Astrocyte (in vitro differentiated cells and primary cell): ENCODE measurements around the gene MIB2. TPM values are rescaled to one million over a fixed set of nuclear protein-coding genes. Genes with fewer than 3 reads are reported as not detected.

Experiments used
- DNase-seq: peaks from one replicate; pipeline ENCODE4 v3.0.0-alpha.2; 2010; ENCODE audit warnings: low read depth
- FAIRE-seq: peaks from 2 replicates; lab custom pipeline; 2011; peaks lifted over from hg19 to GRCh38; lab: Jason Lieb, UNC
- H2AFZ ChIP-seq: 2 replicates; pipeline ENCODE4 v1.6.0; 2012; ENCODE audit warnings: low read depth, low read length, inconsistent platforms
- H3K27ac ChIP-seq: 2 replicates; pipeline ENCODE4 v1.5.1; 2011; ENCODE audit warnings: low read depth, low read length, inconsistent platforms
- H3K27me3 ChIP-seq: 2 replicates; pipeline ENCODE4 v1.6.0; 2011; ENCODE audit warnings: low read length, inconsistent platforms; ENCODE audit not compliant: insufficient read depth
- H3K36me3 ChIP-seq: 2 replicates; pipeline ENCODE4 v1.5.1; 2011; ENCODE audit warnings: low read length, inconsistent platforms; ENCODE audit not compliant: insufficient read depth
- H3K4me1 ChIP-seq: 2 replicates; pipeline ENCODE4 v1.5.1; 2011; ENCODE audit warnings: low read length, inconsistent platforms; ENCODE audit not compliant: insufficient read depth
- H3K4me2 ChIP-seq: 2 replicates; pipeline ENCODE4 v1.6.0; 2012; ENCODE audit warnings: low read length, inconsistent platforms
- H3K4me3 ChIP-seq: 2 replicates; pipeline ENCODE4 v1.5.1; 2011; ENCODE audit warnings: low read depth, mild to moderate bottlenecking, low read length, inconsistent platforms; ENCODE audit not compliant: insufficient read depth
- H3K79me2 ChIP-seq: 2 replicates; pipeline ENCODE4 v1.6.0; 2012; ENCODE audit warnings: mild to moderate bottlenecking, low read length, inconsistent platforms; ENCODE audit not compliant: insufficient read depth
- H3K9ac ChIP-seq: 2 replicates; pipeline ENCODE4 v1.6.0; 2012; ENCODE audit warnings: mild to moderate bottlenecking, low read length, inconsistent platforms
- H3K9me3 ChIP-seq: 2 replicates; pipeline ENCODE4 v1.5.1; 2012; ENCODE audit warnings: low read depth, mild to moderate bottlenecking, low read length, inconsistent platforms; ENCODE audit not compliant: insufficient read depth
- H4K20me1 ChIP-seq: 2 replicates; pipeline ENCODE4 v1.6.0; 2012; ENCODE audit warnings: low read length, inconsistent platforms; ENCODE audit not compliant: insufficient read depth
- H3K27ac Mint-ChIP-seq: one replicate; pipeline ENCODE4 v1.8.0; 2021; ENCODE audit warnings: mild to moderate bottlenecking, mixed read lengths; ENCODE audit not compliant: unreplicated experiment
- H3K27me3 Mint-ChIP-seq: one replicate; pipeline ENCODE4 v1.8.0; 2021; ENCODE audit warnings: low read depth, mixed read lengths; ENCODE audit not compliant: unreplicated experiment
- H3K36me3 Mint-ChIP-seq: one replicate; pipeline ENCODE4 v1.8.0; 2021; ENCODE audit warnings: low read depth, mixed read lengths; ENCODE audit not compliant: unreplicated experiment
- H3K4me1 Mint-ChIP-seq: one replicate; pipeline ENCODE4 v1.8.0; 2021; ENCODE audit warnings: low read depth, mixed read lengths; ENCODE audit not compliant: unreplicated experiment
- H3K4me3 Mint-ChIP-seq: one replicate; pipeline ENCODE4 v1.8.0; 2021; ENCODE audit warnings: mild to moderate bottlenecking, moderate library complexity, mixed read lengths; ENCODE audit not compliant: unreplicated experiment
- H3K9me3 Mint-ChIP-seq: one replicate; pipeline ENCODE4 v1.8.0; 2021; ENCODE audit warnings: mild to moderate bottlenecking, mixed read lengths; ENCODE audit not compliant: unreplicated experiment
- EZH2 ChIP-seq: IDR thresholded peaks from 2 replicates; pipeline ENCODE4 v1.6.1; 2012; ENCODE audit warnings: mild to moderate bottlenecking, low read length, inconsistent platforms; ENCODE audit not compliant: insufficient read depth
- total RNA-seq: library from RNA; stranded (reverse); gene quantifications from 2 replicates; pipeline ENCODE4 v1.2.1, GENCODE V29; 2021
- TF ChIP-seq, protein P1 (sequence below): IDR thresholded peaks from 2 replicates; pipeline ENCODE4 v1.5.1; 2011; ENCODE audit warnings: low read depth, mild to moderate bottlenecking, inconsistent platforms, low read length, moderate library complexity; ENCODE audit not compliant: insufficient read depth

The MIB2 gene
- total RNA-seq, 1 donor from 2014 or later = 80.1 TPM

- Mint-ChIP-seq H3K27me3 (no peaks in the 10 kb centered on the region), H3K36me3 (no peaks in the 10 kb centered on the region), H3K4me1 (peaks cover 8% of the 10 kb centered on the region), H3K27ac (no peak overlapping the region), H3K4me3 (no peak overlapping the region), H3K9me3 (no peaks in the 10 kb centered on the region)
- TF ChIP-seq EZH2 = no peak
- TF ChIP-seq, protein P1, sequence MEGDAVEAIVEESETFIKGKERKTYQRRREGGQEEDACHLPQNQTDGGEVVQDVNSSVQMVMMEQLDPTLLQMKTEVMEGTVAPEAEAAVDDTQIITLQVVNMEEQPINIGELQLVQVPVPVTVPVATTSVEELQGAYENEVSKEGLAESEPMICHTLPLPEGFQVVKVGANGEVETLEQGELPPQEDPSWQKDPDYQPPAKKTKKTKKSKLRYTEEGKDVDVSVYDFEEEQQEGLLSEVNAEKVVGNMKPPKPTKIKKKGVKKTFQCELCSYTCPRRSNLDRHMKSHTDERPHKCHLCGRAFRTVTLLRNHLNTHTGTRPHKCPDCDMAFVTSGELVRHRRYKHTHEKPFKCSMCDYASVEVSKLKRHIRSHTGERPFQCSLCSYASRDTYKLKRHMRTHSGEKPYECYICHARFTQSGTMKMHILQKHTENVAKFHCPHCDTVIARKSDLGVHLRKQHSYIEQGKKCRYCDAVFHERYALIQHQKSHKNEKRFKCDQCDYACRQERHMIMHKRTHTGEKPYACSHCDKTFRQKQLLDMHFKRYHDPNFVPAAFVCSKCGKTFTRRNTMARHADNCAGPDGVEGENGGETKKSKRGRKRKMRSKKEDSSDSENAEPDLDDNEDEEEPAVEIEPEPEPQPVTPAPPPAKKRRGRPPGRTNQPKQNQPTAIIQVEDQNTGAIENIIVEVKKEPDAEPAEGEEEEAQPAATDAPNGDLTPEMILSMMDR = no peak
- H3K27ac ChIP-seq = no peak overlapping the region
- peaks cover 21% of the 10 kb centered on the region for H4K20me1 ChIP-seq
- H3K9ac ChIP-seq = no peak overlapping the region
- no peaks in the 10 kb centered on the region for H3K27me3 ChIP-seq
- DNase-seq = no peak
- H2AFZ ChIP-seq = no peak overlapping the region
- no peak for FAIRE-seq
- H3K36me3 ChIP-seq = no peaks in the 10 kb centered on the region
- no peak overlapping the region for H3K4me3 ChIP-seq
- H3K9me3 ChIP-seq = no peaks in the 10 kb centered on the region
- no peaks in the 10 kb centered on the region for H3K79me2 ChIP-seq
- peaks cover 9% of the 10 kb centered on the region for H3K4me1 ChIP-seq
- H3K4me2 ChIP-seq = no peak overlapping the region
Observed at GRCh38 chr1:1626207-1627141, 11.2 kb downstream of the MIB2 start.

- Mint-ChIP-seq H3K9me3 (no peaks in the 10 kb centered on the region), H3K36me3 (no peaks in the 10 kb centered on the region), H3K27ac (no peak overlapping the region), H3K4me3 (no peak overlapping the region), H3K27me3 (no peaks in the 10 kb centered on the region), H3K4me1 (peaks cover 5% of the 10 kb centered on the region)
- TF ChIP-seq EZH2 = no peak
- TF ChIP-seq, protein P1 = no peak
- no peak overlapping the region for H2AFZ ChIP-seq
- H3K4me2 ChIP-seq = no peak overlapping the region
- H3K79me2 ChIP-seq = no peaks in the 10 kb centered on the region
- H3K9me3 ChIP-seq = no peaks in the 10 kb centered on the region
- H3K36me3 ChIP-seq = no peaks in the 10 kb centered on the region
- no peak overlapping the region for H3K27ac ChIP-seq
- no peak overlapping the region for H3K4me3 ChIP-seq
- peaks cover 5% of the 10 kb centered on the region for H3K4me1 ChIP-seq
- peaks cover 3% of the 10 kb centered on the region for H3K27me3 ChIP-seq
- H4K20me1 ChIP-seq = peaks cover 13% of the 10 kb centered on the region
- no peak for FAIRE-seq
- no peak overlapping the region for H3K9ac ChIP-seq
- DNase-seq = no peak
Observed at GRCh38 chr1:1627261-1627828, 12.0 kb downstream of the MIB2 start.
